ENCODE results near the gene REEP5. TPM values are rescaled to one million over a fixed set of nuclear protein-coding genes. Genes with fewer than 3 reads are reported as not detected.

REEP5 gene
- polyA plus RNA-seq, 3 donors, result 83.6 to 200 (median 193) TPM

GRCh38 chr5:112934366-112934663, 12.3 kb upstream of the REEP5 start:
- Histone ChIP-seq H4K20me1 (ENCODE audit: insufficient read depth, low read length) (no peaks in the 10 kb centered on the region), H3K4me3 (replicated peaks in 1 of 3; ENCODE audit: low read depth in 2 of 3, low read length in 3 of 3) (peak overlapping the region in 1 of 3 experiments; percentile 12), H3K36me3 (replicated peaks in 1 of 2; ENCODE audit: control insufficient read depth in 1 of 2, insufficient read depth in 2 of 2, low read length in 2 of 2) (no peaks in the 10 kb centered on the region), H3K9ac (ENCODE audit: insufficient read depth, low read length, poor library complexity, severe bottlenecking) (no peak overlapping the region), H3K27me3 (ENCODE audit: control insufficient read depth in 2 of 2, insufficient read depth in 2 of 2, low read length in 2 of 2) (no peaks in the 10 kb centered on the region), H2AFZ (ENCODE audit: insufficient read depth, low read depth, low read length, poor library complexity, severe bottlenecking) (peak overlapping the region; percentile 22), H3K4me1 (ENCODE audit: control insufficient read depth in 1 of 2, insufficient read depth in 2 of 2, low read length in 2 of 2) (peaks cover 38 to 42% of the 10 kb centered on the region in 2 donors), H3K79me2 (ENCODE audit: insufficient read depth, low read length) (no peaks in the 10 kb centered on the region), H3K9me3 (replicated peaks in 1 of 2; ENCODE audit: control insufficient read depth in 1 of 2, insufficient read depth in 1 of 2, low read length in 2 of 2) (no peaks in the 10 kb centered on the region), H3K27ac (ENCODE audit: low read depth in 1 of 2, low read length in 2 of 2) (peak overlapping the region in 1 of 2 donors; percentile 28), H3K4me2 (replicated peaks; ENCODE audit: extremely low read depth, low read length, poor library complexity, severe bottlenecking) (no peak overlapping the region)
- Mint-ChIP-seq H3K36me3 (peaks cover 0 to 1% of the 10 kb centered on the region in 2 donors), H3K9me3 (peaks cover 2 to 8% (median 4%) of the 10 kb centered on the region in 7 donors), H3K27ac (peak overlapping the region in 4 of 7 donors; percentile 12 to 50 (median 25)), H3K4me1 (peaks cover 39% of the 10 kb centered on the region), H3K27me3 (ENCODE audit: low read depth in 3 of 3) (peaks cover 2 to 5% (median 4%) of the 10 kb centered on the region in 3 donors), H3K4me3 (peak overlapping the region in 1 of 2 donors; percentile 19)
- no peak for DNase-seq
- intact Hi-C loops (cut with micrococcal nuclease), result no loop called here
- TF ChIP-seq CTCF (IDR thresholded peaks at IDR 0.05), result no peak

DNA sequence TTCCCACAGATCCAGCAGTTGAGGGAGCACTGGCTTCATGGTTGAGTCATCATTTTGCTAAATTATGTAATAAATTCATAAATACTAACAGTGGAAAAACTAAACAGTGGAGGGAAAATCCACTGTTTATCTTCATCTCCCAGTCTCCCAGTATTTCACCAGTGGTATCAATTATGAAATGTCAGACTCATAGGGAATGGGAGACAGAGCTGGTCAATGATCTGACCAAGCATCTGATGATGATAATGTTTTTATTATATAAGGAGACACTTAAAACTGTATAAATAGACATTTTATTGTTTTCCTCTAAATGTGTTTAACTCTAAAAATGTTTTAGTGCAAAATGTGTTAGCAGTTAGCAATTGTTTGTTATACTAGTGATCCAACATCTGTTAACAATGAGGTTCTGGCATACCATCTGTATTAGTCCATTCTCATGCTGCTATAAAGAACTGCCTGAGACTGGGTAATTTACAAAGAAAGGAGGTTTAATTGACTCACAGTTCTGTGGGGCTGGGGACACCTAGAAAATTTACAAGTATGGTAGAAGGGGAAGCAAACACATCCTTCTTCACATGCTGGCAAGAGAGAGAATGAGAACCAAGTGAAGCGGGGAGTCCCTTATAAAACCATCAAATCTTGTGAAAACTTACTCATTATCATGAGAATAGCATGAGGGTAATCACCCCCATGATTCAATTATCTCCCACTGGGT, 11.8 kb upstream of the REEP5 start:
- H3K4me1 Mint-ChIP-seq, result peaks cover 44% of the 10 kb centered on the region
- no peak overlapping the region for H2AFZ ChIP-seq (ENCODE audit: insufficient read depth, low read depth, low read length, poor library complexity, severe bottlenecking)
- peaks cover 0 to 1% of the 10 kb centered on the region in 2 donors for H3K36me3 Mint-ChIP-seq
- no peaks in the 10 kb centered on the region for H4K20me1 ChIP-seq (ENCODE audit: insufficient read depth, low read length)
- peak overlapping the region in 4 of 7 donors; percentile 13 to 84 (median 52) for H3K27ac Mint-ChIP-seq
- peak in 1 of 3 donors; percentile 45 for DNase-seq
- TF ChIP-seq CTCF (IDR thresholded peaks at IDR 0.05), result no peak
- no peaks in the 10 kb centered on the region for H3K36me3 ChIP-seq (replicated peaks in 1 of 2; ENCODE audit: control insufficient read depth in 1 of 2, insufficient read depth in 2 of 2, low read length in 2 of 2)
- H3K4me3 ChIP-seq (replicated peaks in 1 of 3; ENCODE audit: low read depth in 2 of 3, low read length in 3 of 3), result peak overlapping the region in 1 of 3 experiments; percentile 12
- no peaks in the 10 kb centered on the region for H3K9me3 ChIP-seq (replicated peaks in 1 of 2; ENCODE audit: control insufficient read depth in 1 of 2, insufficient read depth in 1 of 2, low read length in 2 of 2)
- no peak overlapping the region for H3K4me2 ChIP-seq (replicated peaks; ENCODE audit: extremely low read depth, low read length, poor library complexity, severe bottlenecking)
- intact Hi-C loops (cut with micrococcal nuclease), result no loop called here
- WGBS (ENCODE audit: insufficient coverage), result no CpG with 5 or more reads among the region's 1 CpG
- no peaks in the 10 kb centered on the region for H3K27me3 ChIP-seq (ENCODE audit: control insufficient read depth in 2 of 2, insufficient read depth in 2 of 2, low read length in 2 of 2)
- peaks cover 2 to 8% (median 4%) of the 10 kb centered on the region in 7 donors for H3K9me3 Mint-ChIP-seq
- H3K27me3 Mint-ChIP-seq (ENCODE audit: low read depth in 3 of 3), result peaks cover 2 to 5% (median 4%) of the 10 kb centered on the region in 3 donors
- H3K27ac ChIP-seq (ENCODE audit: low read depth in 1 of 2, low read length in 2 of 2), result peak overlapping the region in 1 of 2 donors; percentile 28
- no peak overlapping the region for H3K4me3 Mint-ChIP-seq
- H3K4me1 ChIP-seq (ENCODE audit: control insufficient read depth in 1 of 2, insufficient read depth in 2 of 2, low read length in 2 of 2), result peaks cover 43 to 47% of the 10 kb centered on the region in 2 donors
- no peak overlapping the region for H3K9ac ChIP-seq (ENCODE audit: insufficient read depth, low read length, poor library complexity, severe bottlenecking)
- no peaks in the 10 kb centered on the region for H3K79me2 ChIP-seq (ENCODE audit: insufficient read depth, low read length)

All from CD14-positive monocyte (primary cell).